ENCODE results near the gene ZNF217.
"Not testable (repeated sequence)": the region's sequence is repeated elsewhere in the genome, so short reads cannot be mapped to it uniquely, and the experiment has no call there.

The ZNF217 gene

DNA sequence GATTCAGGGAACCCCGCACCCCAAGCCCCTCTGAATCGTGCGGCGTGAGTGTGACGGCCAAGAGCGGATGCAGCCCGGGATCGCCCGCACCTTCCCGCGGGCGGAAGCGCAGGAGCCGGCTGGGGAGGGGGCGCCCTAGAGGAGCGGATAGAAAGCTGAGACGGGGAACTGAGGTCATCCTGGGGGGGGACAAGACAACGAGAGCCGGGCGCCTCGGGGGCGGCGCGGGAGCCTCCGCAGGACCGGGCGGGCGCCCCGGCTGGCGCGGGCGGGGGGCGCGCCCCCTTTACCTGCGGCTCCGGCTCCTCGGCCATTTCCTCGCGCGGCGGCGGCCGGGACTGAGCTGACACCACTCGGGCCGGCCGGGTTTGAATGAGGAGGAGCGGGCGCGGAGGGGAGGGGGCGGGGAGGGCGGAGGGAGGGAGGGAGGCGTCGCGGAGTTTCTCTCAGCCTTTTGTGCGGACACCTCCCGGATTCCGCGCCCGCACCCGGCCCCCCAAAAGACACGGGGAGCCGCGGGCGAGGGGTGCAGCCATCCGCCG, at the start of gene ZNF217:
TSS of gene ZNF217 (minus strand) at position 374 of the 542 bp plus-strand sequence. CDS start 11,013 bp downstream, outside the sequence.
- DNase-seq (ENCODE audit: low spot score), result peak; percentile 86

GRCh38 chr20:53643031-53643832, 49.6 kb upstream of the ZNF217 start:
- no peak for DNase-seq (ENCODE audit: low spot score)

DNA sequence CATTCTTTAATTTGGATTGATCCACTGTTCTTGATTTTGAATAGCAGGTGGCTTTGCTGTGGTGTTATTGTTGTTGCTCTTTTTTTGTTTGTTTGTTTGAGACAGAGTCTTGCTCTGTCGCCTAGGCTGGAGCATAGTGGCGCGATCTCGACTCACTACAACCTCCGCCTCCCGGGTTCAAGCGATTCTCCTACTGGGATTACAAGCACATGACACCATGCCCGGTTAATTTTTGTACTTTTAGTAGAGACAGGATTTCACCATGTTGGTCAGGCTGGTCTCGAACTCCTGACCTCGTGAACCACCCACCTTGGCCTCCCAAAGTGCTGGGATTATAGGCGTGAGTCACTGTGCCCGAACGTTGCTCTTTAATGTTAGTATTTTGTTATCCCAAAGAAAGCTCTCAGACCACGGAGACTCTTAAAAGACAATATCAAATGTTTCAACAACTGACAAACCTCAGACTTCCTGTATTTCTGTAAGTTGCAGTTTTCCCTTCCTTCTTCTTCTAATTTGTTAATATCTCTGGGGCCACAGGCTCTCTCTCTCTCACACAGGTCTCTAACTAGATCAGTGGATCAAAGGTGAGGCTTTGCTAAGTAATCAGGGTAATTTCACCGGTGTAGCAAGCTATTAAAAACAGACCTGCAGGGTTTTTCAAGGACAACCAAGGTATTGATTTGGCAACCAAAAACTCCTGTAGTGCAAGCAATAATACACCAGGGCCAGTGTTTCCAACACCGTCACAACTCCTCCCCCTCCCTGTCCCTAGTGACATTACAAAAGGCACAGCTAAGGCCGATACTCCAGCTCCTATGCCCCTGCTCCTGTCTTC, 48.8 kb upstream of the ZNF217 start:
- DNase-seq (ENCODE audit: low spot score), result no peak

DNA sequence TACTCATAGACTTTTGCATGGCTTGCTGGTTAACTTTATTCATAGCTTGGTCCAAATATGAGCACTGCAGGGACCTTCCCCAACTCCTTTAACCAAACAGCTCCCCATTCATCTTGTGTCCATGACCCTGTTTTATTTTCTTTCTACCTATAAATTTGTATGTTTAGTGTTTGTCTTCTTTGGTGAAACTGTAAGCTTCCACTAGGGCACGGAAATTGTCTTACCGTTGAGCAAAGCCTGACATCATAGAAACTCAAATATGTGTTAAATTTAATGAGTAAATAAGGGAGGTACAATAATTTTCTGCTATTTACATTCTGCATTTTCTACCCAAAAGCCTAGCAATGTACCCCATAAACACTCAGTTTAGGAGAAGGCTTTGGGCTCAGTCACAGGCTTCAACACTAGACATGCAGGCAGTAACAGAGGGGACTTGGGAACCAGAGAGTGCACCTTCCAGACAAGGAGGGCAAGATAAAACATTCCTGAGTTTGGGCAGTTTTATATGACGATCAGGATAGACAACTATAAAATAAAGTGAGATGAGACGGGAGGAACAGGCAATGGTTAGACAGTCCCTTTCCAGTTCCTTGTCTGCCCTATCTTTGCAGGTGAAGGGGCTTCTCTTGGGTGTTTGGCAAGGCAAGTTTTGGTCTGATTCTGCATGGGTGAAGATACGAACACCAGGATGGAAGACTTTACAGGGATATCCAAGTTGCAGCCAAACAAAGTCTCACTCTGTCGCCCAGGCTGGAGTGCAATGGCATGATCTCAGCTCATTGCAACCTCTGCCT, 46.2 kb upstream of the ZNF217 start:
- DNase-seq (ENCODE audit: low spot score), result no peak

GRCh38 chr20:53639128-53639527, 45.5 kb upstream of the ZNF217 start:
- no peak for DNase-seq (ENCODE audit: low spot score)

DNA sequence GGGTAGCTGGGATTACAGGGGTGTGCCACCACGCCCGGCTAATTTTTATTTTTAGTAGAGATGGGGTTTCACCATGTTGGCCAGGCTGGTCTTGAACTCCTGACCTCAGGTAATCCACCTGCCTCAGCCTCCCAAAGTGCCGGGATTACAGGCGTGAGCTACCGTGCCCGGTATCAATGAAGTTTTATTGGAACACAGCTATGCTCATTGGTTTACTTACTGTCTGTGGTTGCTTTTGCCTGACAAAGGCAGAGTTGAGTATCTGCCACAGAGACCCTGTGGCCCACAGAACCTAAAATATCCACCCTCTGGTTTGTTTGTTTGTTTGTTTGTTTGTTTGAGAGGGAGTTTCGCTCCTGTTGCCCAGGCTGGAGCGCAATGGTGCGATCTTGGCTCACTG, 43.7 kb upstream of the ZNF217 start:
- not testable (repeated sequence) for DNase-seq (ENCODE audit: low spot score)

DNA sequence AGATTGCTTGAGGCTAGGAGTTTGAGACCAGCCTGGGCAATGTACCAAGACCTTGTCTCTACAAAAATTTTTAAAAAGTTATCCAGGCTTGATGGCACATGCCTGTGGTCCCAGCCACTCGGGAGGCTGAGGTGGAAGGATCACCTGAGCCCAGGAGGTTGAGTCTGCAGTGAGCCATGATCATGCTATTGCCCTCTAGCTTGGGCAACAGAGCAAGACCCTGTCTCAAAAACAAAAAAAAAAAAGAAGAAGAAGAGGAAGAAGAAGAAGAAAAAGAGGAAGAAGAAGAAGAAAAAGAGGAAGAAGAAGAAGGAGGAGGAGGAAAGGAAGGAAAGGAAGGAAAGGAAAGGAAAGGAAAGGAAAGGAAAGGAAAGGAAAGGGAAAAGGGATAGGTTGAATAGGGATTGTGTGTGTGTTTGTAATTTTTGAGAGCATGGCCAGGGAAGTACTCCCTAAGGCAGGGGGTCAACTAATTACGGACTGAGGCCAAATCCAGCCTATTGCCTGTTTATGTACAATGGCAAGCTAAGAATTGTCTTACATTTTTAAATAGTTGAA, 43.0 kb upstream of the ZNF217 start:
- DNase-seq (ENCODE audit: low spot score), result no peak

DNA sequence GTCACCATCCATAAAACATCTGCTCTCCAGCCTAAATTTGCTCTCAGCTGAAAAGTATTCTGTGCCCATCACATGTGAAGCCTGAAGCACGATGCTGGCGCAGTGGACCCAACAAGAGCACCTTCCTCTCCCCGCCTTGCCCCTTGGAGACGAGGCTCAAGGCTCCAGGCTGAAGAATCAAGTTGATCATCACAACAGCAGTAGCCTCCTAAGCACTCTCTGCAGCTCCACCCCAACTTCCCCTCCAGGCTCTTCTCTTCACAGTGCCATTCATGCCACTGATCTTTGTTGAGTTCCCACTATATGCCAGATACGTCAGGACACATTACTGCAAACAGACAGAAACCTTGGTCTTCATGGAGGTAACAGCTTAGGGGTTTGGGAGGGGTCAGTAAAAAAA, 41.6 kb upstream of the ZNF217 start:
- no peak for DNase-seq (ENCODE audit: low spot score)

- DNase-seq (ENCODE audit: low spot score), result peak; percentile 30
Measured at GRCh38 chr20:53631909-53632662, 38.4 kb upstream of the ZNF217 start.

DNA sequence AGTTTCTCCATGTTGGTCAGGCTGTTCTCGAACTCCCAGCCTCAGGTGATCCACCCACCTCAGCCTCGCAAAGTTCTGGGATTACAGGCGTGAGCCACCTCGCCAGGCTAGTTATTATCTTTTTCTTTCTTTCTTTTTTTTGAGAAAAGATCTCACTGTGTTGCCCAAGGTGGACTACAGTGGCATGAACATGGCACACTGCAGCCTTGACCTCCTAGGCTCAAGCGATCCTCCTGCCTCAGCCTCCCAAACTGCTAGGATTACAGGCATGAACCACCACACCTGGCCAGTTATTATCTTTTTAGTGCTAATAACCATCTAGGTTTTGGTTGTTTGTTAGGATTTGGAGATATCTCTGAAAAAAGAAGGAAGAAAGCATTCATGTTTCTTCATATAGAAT, 35.8 kb upstream of the ZNF217 start:
- no peak for DNase-seq (ENCODE audit: low spot score)

DNA sequence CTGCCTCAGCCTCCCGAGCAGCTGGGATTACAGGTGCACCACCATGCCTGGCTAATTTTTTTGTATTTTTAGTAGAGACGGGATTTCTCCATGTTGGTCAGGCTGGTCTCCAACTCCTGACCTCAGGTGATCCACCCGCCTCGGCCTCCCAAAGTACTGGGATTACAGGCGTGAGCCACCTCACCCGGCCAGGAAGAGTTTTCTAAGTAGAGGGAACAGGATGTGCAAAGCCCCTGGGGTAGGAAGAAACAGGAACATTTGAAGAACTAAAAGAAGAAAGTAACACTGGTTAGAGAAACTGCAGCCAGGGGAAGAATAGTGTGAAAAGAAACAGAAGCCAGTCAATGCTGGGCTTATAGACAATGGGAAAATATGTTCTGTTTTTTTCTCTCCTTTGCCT, 35.1 kb upstream of the ZNF217 start:
- not testable (repeated sequence) for DNase-seq (ENCODE audit: low spot score)

- no peak for DNase-seq (ENCODE audit: low spot score)
Measured at GRCh38 chr20:53628076-53628475, 34.4 kb upstream of the ZNF217 start.

GRCh38 chr20:53627001-53627400, 33.4 kb upstream of the ZNF217 start:
- not testable (repeated sequence) for DNase-seq (ENCODE audit: low spot score)

GRCh38 chr20:53626584-53626983, 32.9 kb upstream of the ZNF217 start:
- DNase-seq (ENCODE audit: low spot score), result no peak

- DNase-seq (ENCODE audit: low spot score), result no peak
Measured at GRCh38 chr20:53625311-53626129, 31.9 kb upstream of the ZNF217 start.

DNA sequence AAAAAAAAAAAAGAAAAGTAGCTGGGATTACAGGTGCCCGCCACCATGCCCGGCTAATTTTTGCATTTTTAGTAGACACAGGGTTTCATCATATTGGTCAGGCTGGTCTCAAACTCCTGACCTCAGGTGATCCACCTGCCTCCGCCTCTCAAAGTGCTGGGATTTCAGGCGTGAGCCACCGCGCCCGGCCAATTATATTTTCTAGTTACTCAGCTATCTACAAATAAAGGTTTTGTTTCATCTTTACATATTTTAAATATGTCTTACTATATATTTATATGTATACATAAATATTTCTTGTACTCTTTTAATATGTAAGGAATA, 31.2 kb upstream of the ZNF217 start:
- DNase-seq (ENCODE audit: low spot score), result not testable (repeated sequence)

DNA sequence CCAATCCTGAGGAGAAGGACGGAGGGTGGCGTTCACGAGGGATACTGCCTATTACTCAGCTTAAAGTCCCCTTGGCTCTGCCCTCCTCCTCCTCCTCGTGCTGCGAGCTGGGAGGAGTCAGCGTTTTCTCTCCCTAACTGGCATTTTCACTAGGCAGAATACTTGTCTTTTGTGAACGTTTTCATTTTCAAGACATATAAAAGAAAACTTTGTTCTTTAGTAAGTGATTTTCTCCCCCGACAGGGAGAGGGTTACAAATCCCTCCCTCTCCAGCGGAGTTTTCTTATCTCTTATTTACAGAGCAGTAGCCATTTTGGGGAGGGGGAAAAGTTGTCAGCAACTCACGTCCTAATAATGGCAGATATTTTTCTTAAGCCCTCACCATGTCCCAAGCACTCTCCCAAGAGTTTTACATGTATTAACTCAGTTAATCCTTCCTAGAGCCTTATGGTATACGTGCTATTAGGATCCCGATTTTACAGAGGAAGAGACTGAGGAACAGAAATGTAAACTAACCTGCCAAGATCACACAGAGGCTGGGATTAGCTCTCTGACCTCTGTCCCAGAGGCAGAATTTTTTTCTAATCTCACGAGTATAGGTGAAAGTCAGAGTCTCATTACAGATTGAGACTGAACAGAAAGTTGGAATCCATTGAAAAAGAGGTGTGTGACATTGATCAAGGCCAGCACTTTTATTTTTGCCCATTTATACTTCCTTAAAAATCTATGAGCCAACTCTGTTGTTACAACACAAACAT, 30.0 kb upstream of the ZNF217 start:
- no peak for DNase-seq (ENCODE audit: low spot score)

GRCh38 chr20:53623134-53623453, 29.5 kb upstream of the ZNF217 start:
- DNase-seq (ENCODE audit: low spot score), result no peak

DNA sequence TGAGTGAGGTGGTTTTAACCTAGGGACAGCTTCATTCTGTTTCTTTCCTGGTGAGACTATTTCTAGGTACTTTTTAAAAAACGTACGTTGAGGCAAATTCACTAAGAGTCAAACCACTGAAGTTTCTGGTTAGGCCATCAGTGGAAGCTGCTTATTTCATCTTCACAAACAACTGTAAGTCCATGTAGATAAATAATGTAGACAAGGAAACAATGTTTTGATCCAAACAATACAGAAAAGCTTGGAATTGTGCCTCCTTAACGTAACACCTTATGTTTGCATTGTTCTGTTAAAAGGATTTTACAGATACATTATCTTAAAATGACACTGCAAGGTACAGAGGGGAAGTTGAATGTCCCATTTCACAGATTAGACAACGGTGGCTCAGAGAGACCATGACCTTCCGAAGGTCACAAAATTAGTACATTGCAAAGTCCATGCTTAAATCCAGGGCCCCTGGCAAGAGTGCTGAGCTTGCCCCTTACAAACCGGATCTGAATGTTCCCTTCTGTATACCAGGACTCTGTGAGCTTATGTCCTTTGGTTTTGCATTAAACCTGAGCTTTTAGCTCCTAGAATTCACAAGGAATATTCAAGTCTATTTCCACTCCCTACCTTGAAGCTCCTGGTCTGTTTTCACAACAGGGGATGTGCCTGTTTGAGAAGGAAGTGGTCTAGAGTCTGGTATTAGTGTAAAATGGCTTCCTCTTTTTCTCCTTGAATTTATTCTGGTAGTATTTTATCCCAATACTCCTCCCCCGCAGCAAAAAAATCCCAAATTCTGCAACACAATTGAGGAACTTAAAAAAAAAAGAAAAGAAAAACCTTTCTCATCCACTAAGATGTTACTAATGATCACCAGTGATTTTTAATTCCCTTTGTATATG, 28.9 kb upstream of the ZNF217 start:
- no peak for DNase-seq (ENCODE audit: low spot score)
